A673 (cell line): ENCODE measurements around the gene ARID3A.

Experiments used
- EZH2 ChIP-seq: fragments of 200-600 bp; sonication (generic); IDR thresholded peaks from 2 replicates; pipeline ENCODE4 v1.6.1; 2017; ENCODE audit warnings: borderline replicate concordance, low read depth, mild to moderate bottlenecking, mixed read lengths, antibody characterized with exemption, low read length; ENCODE audit not compliant: poor library complexity, severe bottlenecking
- TF ChIP-seq, protein P1 (sequence below): fragments of 300-800, 200-600 bp; sonication (generic); conservative IDR thresholded peaks from 2 replicates; pipeline ENCODE4 v1.5.1; 2017; ENCODE audit warnings: low read depth, mild to moderate bottlenecking, antibody characterized with exemption, low read length, moderate library complexity, mixed read lengths

DNA sequence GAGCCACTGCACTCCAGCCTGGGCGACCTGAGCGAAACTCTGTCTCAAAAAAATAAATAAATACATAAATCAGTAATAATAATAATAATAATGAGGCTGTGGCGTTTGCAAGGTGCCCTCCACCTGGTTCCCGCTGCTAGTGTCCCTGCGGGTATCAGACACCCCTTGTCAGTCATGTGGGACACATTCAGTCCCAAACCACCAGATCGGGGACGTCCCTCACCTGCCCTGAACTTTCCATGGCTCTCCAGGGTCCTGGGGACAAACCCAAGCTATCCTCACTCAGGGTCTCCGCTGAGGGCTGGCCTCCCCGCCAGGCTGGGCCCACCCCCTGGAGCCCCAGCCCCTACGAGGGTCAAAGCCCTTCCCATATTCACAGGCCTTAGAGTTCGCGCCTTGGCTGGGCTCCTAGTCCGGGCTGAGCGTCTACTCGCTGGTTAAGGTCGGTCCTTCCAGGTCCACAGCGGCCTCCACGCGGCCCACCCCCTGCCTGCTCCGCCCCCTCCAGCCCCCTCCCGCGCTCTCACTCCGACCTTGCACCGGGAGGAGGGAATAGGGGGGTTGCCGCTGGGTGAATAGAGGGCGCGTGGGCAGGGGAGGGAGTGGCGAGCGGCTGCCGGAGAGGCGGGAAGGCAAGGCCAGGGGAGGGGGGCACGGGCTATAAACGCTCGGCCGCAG lies 9.1 kb upstream of the ARID3A start:
- TF ChIP-seq, protein P1, sequence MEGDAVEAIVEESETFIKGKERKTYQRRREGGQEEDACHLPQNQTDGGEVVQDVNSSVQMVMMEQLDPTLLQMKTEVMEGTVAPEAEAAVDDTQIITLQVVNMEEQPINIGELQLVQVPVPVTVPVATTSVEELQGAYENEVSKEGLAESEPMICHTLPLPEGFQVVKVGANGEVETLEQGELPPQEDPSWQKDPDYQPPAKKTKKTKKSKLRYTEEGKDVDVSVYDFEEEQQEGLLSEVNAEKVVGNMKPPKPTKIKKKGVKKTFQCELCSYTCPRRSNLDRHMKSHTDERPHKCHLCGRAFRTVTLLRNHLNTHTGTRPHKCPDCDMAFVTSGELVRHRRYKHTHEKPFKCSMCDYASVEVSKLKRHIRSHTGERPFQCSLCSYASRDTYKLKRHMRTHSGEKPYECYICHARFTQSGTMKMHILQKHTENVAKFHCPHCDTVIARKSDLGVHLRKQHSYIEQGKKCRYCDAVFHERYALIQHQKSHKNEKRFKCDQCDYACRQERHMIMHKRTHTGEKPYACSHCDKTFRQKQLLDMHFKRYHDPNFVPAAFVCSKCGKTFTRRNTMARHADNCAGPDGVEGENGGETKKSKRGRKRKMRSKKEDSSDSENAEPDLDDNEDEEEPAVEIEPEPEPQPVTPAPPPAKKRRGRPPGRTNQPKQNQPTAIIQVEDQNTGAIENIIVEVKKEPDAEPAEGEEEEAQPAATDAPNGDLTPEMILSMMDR = no peak
- no peak for TF ChIP-seq EZH2
